ENCODE measurements around the gene ERH. TPM values are rescaled to one million over a fixed set of nuclear protein-coding genes. Genes with fewer than 3 reads are reported as not detected.
A peak's percentile ranks its signal among the peaks of the same experiment; 100 is the strongest.

ERH gene
- total and polyA plus RNA-seq, 7 donors, result 65.6 to 168 (median 106) TPM

DNA sequence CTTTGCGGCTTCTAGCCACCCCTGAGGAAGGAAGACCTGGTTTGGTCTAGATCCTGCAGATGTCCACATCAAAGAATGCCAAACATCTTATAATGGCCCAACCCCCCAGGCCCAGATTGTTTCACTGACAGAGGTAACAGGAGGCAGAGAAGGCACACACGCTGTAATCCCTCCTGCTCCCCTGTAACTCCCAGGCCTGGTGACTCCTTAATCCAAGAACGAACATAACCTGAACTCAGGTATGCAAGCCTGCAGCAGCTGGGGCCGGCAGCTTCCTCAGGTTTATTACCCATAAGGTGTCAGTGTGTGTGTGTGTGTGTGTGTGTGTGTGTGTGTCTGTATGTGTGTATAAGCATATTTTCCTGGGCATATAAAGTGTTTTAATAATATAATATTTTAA lies 52.7 kb downstream of the ERH start:
- intact Hi-C loops (cut with DNase I), result loop anchor here (5.0 kb wide), 1 partner anchor 103 kb away; no protein-coding TSS in a partner anchor
- H3K36me3 ChIP-seq, result no peaks in the 10 kb centered on the region
- 32 to 54% methylated on average over 4 of the region's 4 CpGs for WGBS, 2 donors
- no peaks in the 10 kb centered on the region for H3K9me3 ChIP-seq
- TF ChIP-seq POLR2AphosphoS5 (IDR thresholded peaks at IDR 0.05) (no peak), EP300 (IDR thresholded peaks at IDR 0.05) (no peak), POLR2A (IDR thresholded peaks at IDR 0.05) (no peak)
- TF ChIP-seq, protein P1, sequence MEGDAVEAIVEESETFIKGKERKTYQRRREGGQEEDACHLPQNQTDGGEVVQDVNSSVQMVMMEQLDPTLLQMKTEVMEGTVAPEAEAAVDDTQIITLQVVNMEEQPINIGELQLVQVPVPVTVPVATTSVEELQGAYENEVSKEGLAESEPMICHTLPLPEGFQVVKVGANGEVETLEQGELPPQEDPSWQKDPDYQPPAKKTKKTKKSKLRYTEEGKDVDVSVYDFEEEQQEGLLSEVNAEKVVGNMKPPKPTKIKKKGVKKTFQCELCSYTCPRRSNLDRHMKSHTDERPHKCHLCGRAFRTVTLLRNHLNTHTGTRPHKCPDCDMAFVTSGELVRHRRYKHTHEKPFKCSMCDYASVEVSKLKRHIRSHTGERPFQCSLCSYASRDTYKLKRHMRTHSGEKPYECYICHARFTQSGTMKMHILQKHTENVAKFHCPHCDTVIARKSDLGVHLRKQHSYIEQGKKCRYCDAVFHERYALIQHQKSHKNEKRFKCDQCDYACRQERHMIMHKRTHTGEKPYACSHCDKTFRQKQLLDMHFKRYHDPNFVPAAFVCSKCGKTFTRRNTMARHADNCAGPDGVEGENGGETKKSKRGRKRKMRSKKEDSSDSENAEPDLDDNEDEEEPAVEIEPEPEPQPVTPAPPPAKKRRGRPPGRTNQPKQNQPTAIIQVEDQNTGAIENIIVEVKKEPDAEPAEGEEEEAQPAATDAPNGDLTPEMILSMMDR (IDR thresholded peaks at IDR 0.05), result no peak
- H3K4me1 ChIP-seq, result peaks cover 0 to 12% (median 8%) of the 10 kb centered on the region in 4 donors
- no peak for DNase-seq
- H3K27ac ChIP-seq, result no peak overlapping the region
- no peaks in the 10 kb centered on the region for H3K27me3 ChIP-seq
- no peak overlapping the region for H3K4me3 ChIP-seq

GRCh38 chr14:69344171-69344570 lies 53.9 kb downstream of the ERH start:
- Histone ChIP-seq H3K27ac (no peak overlapping the region), H3K4me3 (no peak overlapping the region), H3K36me3 (no peaks in the 10 kb centered on the region), H3K9me3 (no peaks in the 10 kb centered on the region), H3K4me1 (peaks cover 0 to 12% (median 8%) of the 10 kb centered on the region in 4 donors), H3K27me3 (no peaks in the 10 kb centered on the region)
- TF ChIP-seq EP300 (IDR thresholded peaks at IDR 0.05), result no peak
- TF ChIP-seq POLR2AphosphoS5 (IDR thresholded peaks at IDR 0.05), result no peak
- no peak for TF ChIP-seq POLR2A (IDR thresholded peaks at IDR 0.05)
- TF ChIP-seq, protein P1 (IDR thresholded peaks at IDR 0.05), result no peak
- 90 to 92% methylated on average over 3 of the region's 3 CpGs for WGBS, 2 donors
- DNase-seq, result no peak
- intact Hi-C loops (cut with DNase I), result no loop called here

DNA sequence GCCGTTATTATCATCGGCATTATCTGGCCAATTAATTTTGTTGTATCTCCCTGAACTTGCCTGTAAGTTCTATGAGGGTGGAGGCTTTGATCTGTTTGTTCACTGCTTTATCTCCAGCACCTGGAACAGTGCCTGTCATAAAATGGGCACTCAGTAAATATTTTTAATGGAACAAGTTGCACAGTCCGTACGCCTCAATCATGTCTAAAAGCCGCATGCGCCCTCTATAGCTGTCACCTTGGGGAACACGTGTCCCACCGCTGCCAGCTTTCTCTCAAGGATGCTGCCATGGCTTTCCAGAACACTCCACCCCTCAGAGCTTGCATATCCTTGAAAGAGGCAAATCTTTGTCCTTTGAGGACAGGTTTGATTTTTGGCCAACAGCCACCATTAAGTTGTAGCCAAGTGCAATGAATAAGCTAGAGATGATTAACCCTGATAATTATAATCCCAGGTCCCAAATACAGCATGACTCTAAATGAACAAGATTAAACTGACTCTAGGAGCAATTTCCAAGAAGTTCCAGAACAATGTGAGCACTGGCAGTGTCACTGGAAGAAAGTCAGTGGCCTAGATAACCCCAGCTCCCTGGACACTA lies 55.1 kb downstream of the ERH start:
- no peak for DNase-seq
- TF ChIP-seq, protein P1 (IDR thresholded peaks at IDR 0.05), result no peak
- peak in 2 of 4 donors; percentile 52 to 66 for TF ChIP-seq POLR2AphosphoS5 (IDR thresholded peaks at IDR 0.05)
- Histone ChIP-seq H3K36me3 (no peaks in the 10 kb centered on the region), H3K9me3 (no peaks in the 10 kb centered on the region), H3K4me3 (no peak overlapping the region), H3K27me3 (no peaks in the 10 kb centered on the region), H3K27ac (peak overlapping the region in 1 of 4 donors; percentile 11), H3K4me1 (peaks cover 0 to 12% (median 8%) of the 10 kb centered on the region in 4 donors)
- intact Hi-C loops (cut with DNase I), result no loop called here
- 20 to 71% methylated on average over 8 of the region's 8 CpGs for WGBS, 2 donors

- Histone ChIP-seq H3K4me3 (no peak overlapping the region), H3K36me3 (no peaks in the 10 kb centered on the region), H3K4me1 (peaks cover 0 to 12% (median 8%) of the 10 kb centered on the region in 4 donors), H3K9me3 (no peaks in the 10 kb centered on the region), H3K27me3 (no peaks in the 10 kb centered on the region), H3K27ac (no peak overlapping the region)
- no peak for DNase-seq
- no peak for TF ChIP-seq POLR2AphosphoS5 (IDR thresholded peaks at IDR 0.05)
- no peak for TF ChIP-seq POLR2A (IDR thresholded peaks at IDR 0.05)
- TF ChIP-seq, protein P1 (IDR thresholded peaks at IDR 0.05), result no peak
- TF ChIP-seq EP300 (IDR thresholded peaks at IDR 0.05), result no peak
- intact Hi-C loops (cut with DNase I), result no loop called here
- WGBS, 2 donors, result 94 to 95% methylated on average over 13 of the region's 13 CpGs
Observed at GRCh38 chr14:69339426-69339825, 58.7 kb downstream of the ERH start.

GRCh38 chr14:69337984-69338383 lies 60.1 kb downstream of the ERH start:
- Histone ChIP-seq H3K27me3 (no peaks in the 10 kb centered on the region), H3K4me3 (no peak overlapping the region), H3K4me1 (peaks cover 0 to 6% (median 3%) of the 10 kb centered on the region in 4 donors), H3K36me3 (no peaks in the 10 kb centered on the region), H3K27ac (no peak overlapping the region), H3K9me3 (no peaks in the 10 kb centered on the region)
- TF ChIP-seq POLR2A (IDR thresholded peaks at IDR 0.05) (no peak), POLR2AphosphoS5 (IDR thresholded peaks at IDR 0.05) (no peak), EP300 (IDR thresholded peaks at IDR 0.05) (no peak)
- TF ChIP-seq, protein P1 (IDR thresholded peaks at IDR 0.05), result no peak
- no peak for DNase-seq
- WGBS, 2 donors, result 92 to 93% methylated on average over 5 of the region's 5 CpGs
- intact Hi-C loops (cut with DNase I), result no loop called here
